WTC11 (cell line): ENCODE measurements around the gene IP6K2. TPM values are rescaled to one million over a fixed set of nuclear protein-coding genes. Genes with fewer than 3 reads are reported as not detected.

Source experiments
- ATAC-seq: fragments of 200-7000 bp; cut with Tn5 transposase; 2 replicates; pipeline ENCODE4 v1.10.0; 2021; ENCODE audit warnings: mild to moderate bottlenecking, moderate library complexity
- CTCF ChIA-PET: fragments of 300-600 bp; sonication (Branson Sonifier 250); formaldehyde crosslinking; loops from one replicate; lab custom pipeline; 2021; ENCODE audit warnings: antibody characterized with exemption; lab: Charles Lee
- POLR2A ChIA-PET: fragments of 350-600 bp; sonication (Branson Sonifier 250); formaldehyde crosslinking; loops from one replicate; lab custom pipeline; 2021; ENCODE audit warnings: antibody characterized with exemption; lab: Charles Lee
- DNase-seq: peaks from one replicate; pipeline ENCODE4 v3.0.0; 2021; ENCODE audit warnings: low spot score
- H3K27ac Mint-ChIP-seq: 2 replicates; pipeline ENCODE4 v1.8.0; 2021; ENCODE audit warnings: mixed read lengths
- H3K27me3 Mint-ChIP-seq: 2 replicates; pipeline ENCODE4 v1.8.0; 2021; ENCODE audit warnings: low read depth, mild to moderate bottlenecking, moderate library complexity, mixed read lengths
- H3K36me3 Mint-ChIP-seq: 2 replicates; pipeline ENCODE4 v1.8.0; 2021; ENCODE audit warnings: mixed read lengths
- H3K4me1 Mint-ChIP-seq: 2 replicates; pipeline ENCODE4 v1.8.0; 2022; ENCODE audit warnings: mixed read lengths
- H3K4me3 Mint-ChIP-seq: 2 replicates; pipeline ENCODE4 v1.8.0; 2021; ENCODE audit warnings: mild to moderate bottlenecking, moderate library complexity, mixed read lengths
- H3K9me3 Mint-ChIP-seq: 2 replicates; pipeline ENCODE4 v1.8.0; 2021; ENCODE audit warnings: mixed read lengths
- CREM ChIP-seq: sonication (generic); formaldehyde crosslinking; IDR thresholded peaks from 2 replicates; pipeline ENCODE4 v1.8.1; 2022; ENCODE audit warnings: mild to moderate bottlenecking, missing genetic modification reagents, moderate library complexity
- E2F5 ChIP-seq: sonication (generic); formaldehyde crosslinking; IDR thresholded peaks from 2 replicates; pipeline ENCODE4 v1.8.1; 2022; ENCODE audit warnings: mild to moderate bottlenecking, moderate library complexity, missing genetic modification reagents
- ELF4 ChIP-seq: sonication (generic); formaldehyde crosslinking; IDR thresholded peaks from 2 replicates; pipeline ENCODE4 v1.8.1; 2022; ENCODE audit warnings: low read depth, mild to moderate bottlenecking, moderate library complexity, missing genetic modification reagents
- EMX1 ChIP-seq: fragments of 250-450 bp; sonication (Bioruptor Pico); IDR thresholded peaks from 2 replicates; pipeline ENCODE4 v1.8.0; 2021; ENCODE audit warnings: mild to moderate bottlenecking
- ETV6 ChIP-seq: sonication (generic); formaldehyde crosslinking; IDR thresholded peaks from 2 replicates; pipeline ENCODE4 v1.8.1; 2022; ENCODE audit warnings: mild to moderate bottlenecking, missing genetic modification reagents
- FOXJ3 ChIP-seq: sonication (generic); formaldehyde crosslinking; IDR thresholded peaks from 2 replicates; pipeline ENCODE4 v1.9.0; 2021; ENCODE audit warnings: missing genetic modification reagents, mild to moderate bottlenecking, borderline replicate concordance
- SMAD3 ChIP-seq: sonication (generic); formaldehyde crosslinking; IDR thresholded peaks from 2 replicates; pipeline ENCODE4 v1.8.0; 2022; ENCODE audit warnings: missing genetic modification reagents, mild to moderate bottlenecking, borderline replicate concordance
- TCF7 ChIP-seq: sonication (generic); formaldehyde crosslinking; IDR thresholded peaks from 2 replicates; pipeline ENCODE4 v1.8.0; 2022; ENCODE audit warnings: mild to moderate bottlenecking, low read depth, missing genetic modification reagents, moderate library complexity
- ZBTB43 ChIP-seq: sonication (generic); formaldehyde crosslinking; IDR thresholded peaks from 2 replicates; pipeline ENCODE4 v1.8.1; 2023; ENCODE audit warnings: mild to moderate bottlenecking, missing genetic modification reagents
- ZNF121 ChIP-seq: sonication (generic); formaldehyde crosslinking; IDR thresholded peaks from 2 replicates; pipeline ENCODE4 v1.8.0; 2023; ENCODE audit warnings: missing genetic modification reagents
- ZNF263 ChIP-seq: sonication (generic); formaldehyde crosslinking; IDR thresholded peaks from 2 replicates; pipeline ENCODE4 v1.8.1; 2022; ENCODE audit warnings: low read depth, mild to moderate bottlenecking, moderate library complexity, missing genetic modification reagents
- ZNF317 ChIP-seq: sonication (generic); formaldehyde crosslinking; IDR thresholded peaks from 2 replicates; pipeline ENCODE4 v1.8.1; 2023; ENCODE audit warnings: low read depth, mild to moderate bottlenecking, moderate library complexity, missing genetic modification reagents, borderline replicate concordance
- ZNF423 ChIP-seq: fragments of 250-450 bp; sonication (Bioruptor Pico); IDR thresholded peaks from 2 replicates; pipeline ENCODE4 v2.1.2; 2022; ENCODE audit warnings: mild to moderate bottlenecking, moderate library complexity
- ZNF532 ChIP-seq: fragments of 250-450 bp; sonication (Bioruptor Pico); IDR thresholded peaks from 2 replicates; pipeline ENCODE4 v1.9.0; 2021; ENCODE audit warnings: mild to moderate bottlenecking, borderline replicate concordance
- ZNF671 ChIP-seq: fragments of 250-450 bp; sonication (Bioruptor Pico); IDR thresholded peaks from 2 replicates; pipeline ENCODE4 v1.8.0; 2021; ENCODE audit warnings: mild to moderate bottlenecking
- total RNA-seq: library from RNA; stranded (reverse); gene quantifications from 3 replicates; pipeline ENCODE4 v1.2.3, GENCODE V29; 2021
- TF ChIP-seq, protein P1 (sequence below): sonication (generic); formaldehyde crosslinking; IDR thresholded peaks from 2 replicates; pipeline ENCODE4 v1.8.0; 2023; ENCODE audit warnings: missing genetic modification reagents
- TF ChIP-seq, protein P2 (sequence below): sonication (generic); formaldehyde crosslinking; conservative IDR thresholded peaks from 2 replicates; pipeline ENCODE4 v1.8.1; 2022; ENCODE audit warnings: mild to moderate bottlenecking, missing genetic modification reagents
- TF ChIP-seq, protein P3 (sequence below): sonication (generic); formaldehyde crosslinking; IDR thresholded peaks from 2 replicates; pipeline ENCODE4 v1.8.1; 2023; ENCODE audit warnings: mild to moderate bottlenecking, missing genetic modification reagents, moderate library complexity
- TF ChIP-seq, protein P4 (sequence below): sonication (generic); formaldehyde crosslinking; IDR thresholded peaks from 2 replicates; pipeline ENCODE4 v1.8.1; 2022; ENCODE audit warnings: low read depth, mild to moderate bottlenecking, moderate library complexity, missing genetic modification reagents, borderline replicate concordance
- TF ChIP-seq, protein P5 (sequence below): fragments of 250-450 bp; sonication (Bioruptor Pico); IDR thresholded peaks from 2 replicates; pipeline ENCODE4 v2.1.2; 2022; ENCODE audit warnings: mild to moderate bottlenecking, moderate library complexity

Gene IP6K2
- total RNA-seq, 1 experiment from 2014 or later = 123 TPM

DNA sequence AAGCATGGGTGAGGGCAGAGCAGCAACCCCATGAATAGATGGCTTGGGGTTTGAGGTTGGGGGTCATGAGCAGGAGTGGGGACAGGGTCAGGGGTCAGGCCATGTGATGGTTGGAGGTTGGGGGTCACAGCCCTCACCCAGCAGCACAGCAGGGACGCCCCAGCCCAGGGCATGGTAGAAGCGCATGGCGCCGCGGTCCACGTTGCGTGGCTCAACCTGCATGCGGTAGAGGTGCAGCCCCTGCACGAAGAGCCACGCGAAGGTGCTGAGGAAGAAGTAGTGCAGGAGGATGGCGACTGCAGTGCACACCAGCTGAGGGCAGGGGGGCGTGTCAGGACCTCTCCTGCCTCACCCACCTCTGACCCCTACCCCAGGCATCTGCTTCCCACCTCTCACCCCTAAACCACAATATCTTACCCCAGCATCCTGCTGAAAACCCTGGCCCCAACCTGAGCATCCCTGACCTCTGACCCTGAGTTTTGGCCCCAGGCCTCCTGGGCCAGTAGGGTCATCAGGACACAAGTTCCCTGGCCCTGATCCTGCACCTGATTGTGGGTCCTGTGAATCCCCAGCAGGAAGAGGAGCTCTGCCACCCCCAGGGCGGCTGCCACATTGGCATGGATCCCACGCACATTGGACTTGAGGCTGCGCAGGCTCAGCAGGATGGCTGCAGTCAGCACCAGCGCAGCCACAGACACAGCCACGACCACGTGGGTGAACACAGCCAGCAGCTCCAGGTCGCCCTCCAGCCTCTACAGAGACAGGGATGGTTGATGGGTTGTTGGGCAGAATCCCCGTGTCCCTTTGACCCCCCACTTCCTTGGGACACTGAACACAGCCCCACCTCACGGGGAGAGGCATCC is 71.9 kb downstream of the IP6K2 start (continued):
- TF ChIP-seq EMX1 (CRISPR knock-in tag) (no peak), E2F5 (CRISPR knock-in tag) (no peak), ZNF671 (no peak), SMAD3 (no peak), ZNF263 (CRISPR knock-in tag) (no peak)
- TF ChIP-seq, protein P1, sequence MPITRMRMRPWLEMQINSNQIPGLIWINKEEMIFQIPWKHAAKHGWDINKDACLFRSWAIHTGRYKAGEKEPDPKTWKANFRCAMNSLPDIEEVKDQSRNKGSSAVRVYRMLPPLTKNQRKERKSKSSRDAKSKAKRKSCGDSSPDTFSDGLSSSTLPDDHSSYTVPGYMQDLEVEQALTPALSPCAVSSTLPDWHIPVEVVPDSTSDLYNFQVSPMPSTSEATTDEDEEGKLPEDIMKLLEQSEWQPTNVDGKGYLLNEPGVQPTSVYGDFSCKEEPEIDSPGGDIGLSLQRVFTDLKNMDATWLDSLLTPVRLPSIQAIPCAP = no peak
- TF ChIP-seq, all 79 proteins: peak for 0

GRCh38 chr3:48642605-48643004 is 74.4 kb downstream of the IP6K2 start:
- TF ChIP-seq TCF7 (CRISPR knock-in tag) (no peak), FOXJ3 (CRISPR knock-in tag) (no peak), ZNF532 (CRISPR knock-in tag) (no peak), ETV6 (CRISPR knock-in tag) (no peak)
- TF ChIP-seq, protein P2, sequence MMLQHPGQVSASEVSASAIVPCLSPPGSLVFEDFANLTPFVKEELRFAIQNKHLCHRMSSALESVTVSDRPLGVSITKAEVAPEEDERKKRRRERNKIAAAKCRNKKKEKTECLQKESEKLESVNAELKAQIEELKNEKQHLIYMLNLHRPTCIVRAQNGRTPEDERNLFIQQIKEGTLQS (CRISPR knock-in tag) = no peak
- TF ChIP-seq, all 79 proteins: peak for 0
- H3K9me3 Mint-ChIP-seq = no peaks in the 10 kb centered on the region
- ATAC-seq (no peak), DNase-seq (no peak)
- H3K36me3 Mint-ChIP-seq = peaks cover 37% of the 10 kb centered on the region
- H3K4me3 Mint-ChIP-seq = no peak overlapping the region
- peaks cover 6% of the 10 kb centered on the region for H3K4me1 Mint-ChIP-seq
- no peak overlapping the region for H3K27ac Mint-ChIP-seq
- ChIA-PET POLR2A (interaction anchor here (0.5 kb wide), 1 partner anchor 31 kb away, joined by 3 read pairs; no protein-coding TSS in a partner anchor), CTCF (interaction anchor here (0.6 kb wide), 1 partner anchor 147 kb away, joined by 3 read pairs; no protein-coding TSS in a partner anchor)
- no peaks in the 10 kb centered on the region for H3K27me3 Mint-ChIP-seq

DNA sequence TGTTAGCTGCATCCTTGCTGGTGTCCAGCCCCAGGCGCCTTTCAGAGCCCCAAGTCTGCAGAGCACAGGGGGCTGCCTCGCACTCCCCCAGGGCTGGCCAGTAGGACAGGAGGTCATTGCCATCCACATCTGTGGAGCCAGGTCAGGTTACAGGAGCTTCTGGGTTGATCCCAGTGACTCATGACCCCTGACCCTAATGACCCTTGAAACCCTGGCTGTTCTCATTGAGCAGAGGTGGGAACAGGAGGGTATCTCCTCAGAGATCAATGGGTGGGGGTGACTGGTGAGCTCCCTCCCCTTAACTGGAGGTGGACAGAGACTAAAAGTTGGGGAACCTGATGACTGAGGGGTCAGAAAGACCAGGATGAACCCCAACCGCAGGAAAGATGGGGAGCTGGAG is 75.6 kb downstream of the IP6K2 start:
- DNase-seq (no peak), ATAC-seq (no peak)
- H3K36me3 Mint-ChIP-seq = peaks cover 33% of the 10 kb centered on the region
- POLR2A ChIA-PET = no interaction called here
- no peaks in the 10 kb centered on the region for H3K27me3 Mint-ChIP-seq
- no peak overlapping the region for H3K4me3 Mint-ChIP-seq
- H3K9me3 Mint-ChIP-seq = no peaks in the 10 kb centered on the region
- H3K4me1 Mint-ChIP-seq = peaks cover 18% of the 10 kb centered on the region
- H3K27ac Mint-ChIP-seq = no peak overlapping the region
- CTCF ChIA-PET = interaction anchor here (1.1 to 1.8 kb wide), 2 partner anchors 15 to 44 kb away, joined by 3 to 7 read pairs; partner anchors contain the start of gene NCKIPSD
- TF ChIP-seq ZNF317 (CRISPR knock-in tag) (no peak), ZBTB43 (CRISPR knock-in tag) (no peak), CREM (CRISPR knock-in tag) (no peak), ZNF423 (no peak), ELF4 (CRISPR knock-in tag) (no peak), ZNF671 (no peak), ZNF121 (CRISPR knock-in tag) (no peak)
- TF ChIP-seq, protein P3, sequence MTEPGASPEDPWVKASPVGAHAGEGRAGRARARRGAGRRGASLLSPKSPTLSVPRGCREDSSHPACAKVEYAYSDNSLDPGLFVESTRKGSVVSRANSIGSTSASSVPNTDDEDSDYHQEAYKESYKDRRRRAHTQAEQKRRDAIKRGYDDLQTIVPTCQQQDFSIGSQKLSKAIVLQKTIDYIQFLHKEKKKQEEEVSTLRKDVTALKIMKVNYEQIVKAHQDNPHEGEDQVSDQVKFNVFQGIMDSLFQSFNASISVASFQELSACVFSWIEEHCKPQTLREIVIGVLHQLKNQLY (CRISPR knock-in tag) = no peak
- TF ChIP-seq, protein P4, sequence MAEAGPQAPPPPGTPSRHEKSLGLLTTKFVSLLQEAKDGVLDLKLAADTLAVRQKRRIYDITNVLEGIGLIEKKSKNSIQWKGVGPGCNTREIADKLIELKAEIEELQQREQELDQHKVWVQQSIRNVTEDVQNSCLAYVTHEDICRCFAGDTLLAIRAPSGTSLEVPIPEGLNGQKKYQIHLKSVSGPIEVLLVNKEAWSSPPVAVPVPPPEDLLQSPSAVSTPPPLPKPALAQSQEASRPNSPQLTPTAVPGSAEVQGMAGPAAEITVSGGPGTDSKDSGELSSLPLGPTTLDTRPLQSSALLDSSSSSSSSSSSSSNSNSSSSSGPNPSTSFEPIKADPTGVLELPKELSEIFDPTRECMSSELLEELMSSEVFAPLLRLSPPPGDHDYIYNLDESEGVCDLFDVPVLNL (CRISPR knock-in tag) = no peak
- TF ChIP-seq, protein P5, sequence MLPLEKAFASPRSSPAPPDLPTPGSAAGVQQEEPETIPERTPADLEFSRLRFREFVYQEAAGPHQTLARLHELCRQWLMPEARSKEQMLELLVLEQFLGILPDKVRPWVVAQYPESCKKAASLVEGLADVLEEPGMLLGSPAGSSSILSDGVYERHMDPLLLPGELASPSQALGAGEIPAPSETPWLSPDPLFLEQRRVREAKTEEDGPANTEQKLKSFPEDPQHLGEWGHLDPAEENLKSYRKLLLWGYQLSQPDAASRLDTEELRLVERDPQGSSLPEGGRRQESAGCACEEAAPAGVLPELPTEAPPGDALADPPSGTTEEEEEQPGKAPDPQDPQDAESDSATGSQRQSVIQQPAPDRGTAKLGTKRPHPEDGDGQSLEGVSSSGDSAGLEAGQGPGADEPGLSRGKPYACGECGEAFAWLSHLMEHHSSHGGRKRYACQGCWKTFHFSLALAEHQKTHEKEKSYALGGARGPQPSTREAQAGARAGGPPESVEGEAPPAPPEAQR (CRISPR knock-in tag) = no peak
